Mucosa of descending colon (tissue), 3 donors: Measurements from ENCODE around the gene MON1B. TPM values are rescaled to one million over a fixed set of nuclear protein-coding genes. Genes with fewer than 3 reads are reported as not detected.
A peak's percentile ranks its signal among the peaks of the same experiment; 100 is the strongest.

Experiments used
- ATAC-seq: fragments of 200-7000 bp; cut with Tn5 transposase; one replicate; pipeline ENCODE4 v1.9.1; 2020; ENCODE audit warnings: mild to moderate bottlenecking, moderate library complexity
- DNase-seq, 3 donors: peaks; one replicate each; pipeline ENCODE4 v3.0.0-alpha.2; 2020
- H3K36me3 ChIP-seq: fragments of 200-600 bp; one replicate; pipeline ENCODE4 v1.8.0; 2021; ENCODE audit warnings: low read depth, mild to moderate bottlenecking
- H3K4me1 ChIP-seq: fragments of 200-600 bp; one replicate; pipeline ENCODE4 v1.8.0; 2021; ENCODE audit warnings: low read depth, mild to moderate bottlenecking
- H3K4me3 ChIP-seq: fragments of 200-600 bp; one replicate; pipeline ENCODE4 v1.8.0; 2021; ENCODE audit warnings: mild to moderate bottlenecking
- H3K9me3 ChIP-seq: fragments of 200-600 bp; one replicate; pipeline ENCODE4 v1.8.0; 2021; ENCODE audit warnings: mild to moderate bottlenecking
- CTCF ChIP-seq: fragments of 200-600 bp; IDR thresholded peaks from one replicate; pipeline ENCODE4 v1.8.0; 2022; ENCODE audit warnings: antibody characterized with exemption, mild to moderate bottlenecking
- intact Hi-C, 2 donors: fragments of 100-400 bp; cut with DNase I in 1 of 2; cut with micrococcal nuclease in 1 of 2; formaldehyde crosslinking; loops; one replicate each; pipeline versions ENCODE4 v1.11.0 to v1.11.1; 2022; cut with DNase I, micrococcal nuclease
- long read RNA-seq, 2 donors: library from polyadenylated mRNA; unstranded; transcript quantifications; one replicate each; pipeline ENCODE4 v2.0.0, GENCODE V29; 2019 to 2021
- total RNA-seq, 3 donors: library from RNA; stranded (reverse); fragmentation: NEBNext Ultra II Directional in 2 of 3; extraction: Animal tissue kit (Norgen Biotek cat#: 25700) in 2 of 3; gene quantifications; one replicate each; pipeline versions ENCODE4 v1.2.1 to v1.2.4, GENCODE V29; 2021 to 2023
- donor health status: DM: no; HTN: no; CAD: no; lungs with moderate emphysema.
- donor health status: DM: no; HTN: no; CAD: no.
- donor health status: DM: no; HTN: yes; CAD: no.

Gene MON1B
- total RNA-seq = 10 to 100 TPM; 54.8 to 83.8 (median 72.7) TPM
- long read RNA-seq, donor 1, full-length matches to known transcripts = 41 of 65 reads
- long read RNA-seq, donor 1, partial matches to known transcripts = 12 of 65 reads
- long read RNA-seq, donor 1, other reads (novel, unspliced or antisense) = 12 of 65 reads
- long read RNA-seq, donor 2, full-length matches to known transcripts = 3 of 5 reads
- long read RNA-seq, donor 2, partial matches to known transcripts = 2 of 5 reads
- long read RNA-seq, donor 2, other reads (novel, unspliced or antisense) = 0 of 5 reads

DNA sequence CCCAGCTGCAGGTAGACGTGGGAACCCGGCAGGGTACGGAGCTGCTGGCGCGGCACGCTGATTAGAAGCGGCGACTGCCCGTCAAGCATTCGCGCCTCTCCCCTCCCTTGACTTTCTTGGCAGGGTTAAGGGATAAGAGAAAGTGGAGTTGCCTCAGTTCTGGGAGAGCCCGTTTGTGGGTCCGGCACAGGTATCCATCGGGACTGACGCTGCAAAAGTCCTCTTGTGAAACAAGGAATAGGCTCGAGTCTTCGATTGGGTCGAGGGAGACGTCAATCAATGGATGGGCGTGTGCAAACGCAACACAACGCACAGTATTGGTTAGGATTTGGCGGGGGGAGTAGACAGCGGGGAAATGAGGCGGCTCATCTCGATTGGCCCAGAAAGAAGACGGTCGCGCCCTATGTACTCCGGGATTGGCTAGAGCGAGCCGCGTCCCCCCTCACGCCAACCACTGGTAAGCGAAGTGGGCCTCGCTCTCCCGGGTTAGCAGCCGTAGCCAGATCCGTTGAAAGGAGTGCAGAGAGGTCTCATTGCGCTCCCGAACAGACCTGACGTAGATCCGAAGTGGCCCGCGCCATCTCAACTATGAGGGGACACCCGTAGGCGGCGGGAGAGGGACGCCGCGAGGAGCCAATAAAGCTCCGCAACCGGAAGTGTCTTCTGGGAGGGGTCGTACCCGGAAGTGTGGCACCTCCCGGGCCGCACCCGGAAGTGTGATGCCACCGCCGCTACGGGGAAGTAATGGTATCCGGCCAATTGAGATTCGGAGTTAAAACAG is at the start of gene MON1B:
TSS of gene MON1B (plus strand) at position 713 of the 781 bp plus-strand sequence. CDS start 296 bp downstream, outside the sequence.
- intact Hi-C loops = no loop called here
- DNase-seq (peak; percentile 95 to 99 (median 98)), ATAC-seq (peak; percentile 97)
- H3K36me3 ChIP-seq = peaks cover 13% of the 10 kb centered on the region
- H3K4me1 ChIP-seq = peaks cover 11% of the 10 kb centered on the region
- TF ChIP-seq CTCF = no peak
- peak within 1 kb of the TSS; percentile 67 for H3K4me3 ChIP-seq
- no peaks in the 10 kb centered on the region for H3K9me3 ChIP-seq

- Histone ChIP-seq H3K4me1 (no peaks in the 10 kb centered on the region), H3K36me3 (no peaks in the 10 kb centered on the region), H3K9me3 (no peaks in the 10 kb centered on the region), H3K4me3 (no peak overlapping the region)
- intact Hi-C loops = no loop called here
- DNase-seq (no peak), ATAC-seq (no peak)
- no peak for TF ChIP-seq CTCF
Measured at GRCh38 chr16:77143364-77143763, 47.6 kb upstream of the MON1B start.

DNA sequence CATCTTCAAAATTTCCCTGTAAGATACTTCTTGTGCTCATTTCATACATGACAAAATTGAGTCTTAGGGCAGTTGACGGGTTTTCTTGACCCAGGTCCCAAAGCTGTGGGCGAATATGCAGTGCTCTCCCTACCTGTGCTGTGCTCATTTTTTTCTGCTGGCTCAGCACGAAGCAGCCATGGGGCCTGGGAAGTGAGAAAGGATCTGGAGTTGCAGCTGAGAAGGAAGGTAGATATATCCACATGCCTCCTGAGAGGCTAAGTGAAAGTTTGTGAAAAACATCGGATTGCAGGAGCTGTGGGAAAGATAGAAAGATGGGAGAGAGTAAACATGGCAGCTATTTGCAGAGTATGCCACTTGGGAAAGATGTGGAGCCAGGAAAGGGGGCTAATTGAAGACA is 42.9 kb upstream of the MON1B start:
- intact Hi-C loops = no loop called here
- H3K36me3 ChIP-seq = no peaks in the 10 kb centered on the region
- no peak for TF ChIP-seq CTCF
- no peaks in the 10 kb centered on the region for H3K9me3 ChIP-seq
- no peaks in the 10 kb centered on the region for H3K4me1 ChIP-seq
- ATAC-seq (no peak), DNase-seq (no peak)
- H3K4me3 ChIP-seq = no peak overlapping the region

GRCh38 chr16:77157346-77158058 is 33.5 kb upstream of the MON1B start:
- Histone ChIP-seq H3K4me1 (no peaks in the 10 kb centered on the region), H3K9me3 (no peaks in the 10 kb centered on the region), H3K36me3 (no peaks in the 10 kb centered on the region), H3K4me3 (no peak overlapping the region)
- no peak for DNase-seq
- intact Hi-C loops = no loop called here
- no peak for ATAC-seq
- no peak for TF ChIP-seq CTCF

- H3K36me3 ChIP-seq = no peaks in the 10 kb centered on the region
- intact Hi-C loops = no loop called here
- ATAC-seq = no peak
- H3K4me3 ChIP-seq = no peak overlapping the region
- H3K9me3 ChIP-seq = no peaks in the 10 kb centered on the region
- no peaks in the 10 kb centered on the region for H3K4me1 ChIP-seq
- no peak for TF ChIP-seq CTCF
- no peak for DNase-seq
Measured at GRCh38 chr16:77158293-77158692, 32.7 kb upstream of the MON1B start.
